Measurements from ENCODE around the gene NRIP1. TPM values are rescaled to one million over a fixed set of nuclear protein-coding genes. Genes with fewer than 3 reads are reported as not detected.
A peak's percentile ranks its signal among the peaks of the same experiment; 100 is the strongest.

NRIP1 gene
- total and polyA plus RNA-seq, 12 donors: 8.0 to 75.8 (median 46.0) TPM

DNA sequence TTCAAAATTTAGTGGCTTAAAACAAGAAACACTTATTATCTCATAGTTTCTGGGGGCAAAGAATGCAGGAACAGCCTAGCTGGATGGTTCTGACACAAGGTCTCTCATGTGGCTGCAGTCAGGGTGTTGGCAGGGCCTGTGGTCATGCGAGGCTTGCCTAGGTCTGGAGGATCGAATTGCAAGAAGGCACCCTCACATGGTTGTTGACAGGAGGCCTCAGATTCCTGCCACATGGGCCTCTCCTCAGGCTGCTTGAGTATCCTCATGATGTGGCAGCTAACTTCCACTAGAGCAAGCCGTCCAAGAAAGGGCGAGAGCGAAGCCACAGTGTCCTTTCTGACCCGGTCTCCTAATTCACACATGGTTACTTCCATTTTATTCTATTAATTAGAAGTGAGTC, 6.2 kb upstream of the NRIP1 start:
- no peak overlapping the region for H3K4me3 ChIP-seq
- TF ChIP-seq, protein P1, sequence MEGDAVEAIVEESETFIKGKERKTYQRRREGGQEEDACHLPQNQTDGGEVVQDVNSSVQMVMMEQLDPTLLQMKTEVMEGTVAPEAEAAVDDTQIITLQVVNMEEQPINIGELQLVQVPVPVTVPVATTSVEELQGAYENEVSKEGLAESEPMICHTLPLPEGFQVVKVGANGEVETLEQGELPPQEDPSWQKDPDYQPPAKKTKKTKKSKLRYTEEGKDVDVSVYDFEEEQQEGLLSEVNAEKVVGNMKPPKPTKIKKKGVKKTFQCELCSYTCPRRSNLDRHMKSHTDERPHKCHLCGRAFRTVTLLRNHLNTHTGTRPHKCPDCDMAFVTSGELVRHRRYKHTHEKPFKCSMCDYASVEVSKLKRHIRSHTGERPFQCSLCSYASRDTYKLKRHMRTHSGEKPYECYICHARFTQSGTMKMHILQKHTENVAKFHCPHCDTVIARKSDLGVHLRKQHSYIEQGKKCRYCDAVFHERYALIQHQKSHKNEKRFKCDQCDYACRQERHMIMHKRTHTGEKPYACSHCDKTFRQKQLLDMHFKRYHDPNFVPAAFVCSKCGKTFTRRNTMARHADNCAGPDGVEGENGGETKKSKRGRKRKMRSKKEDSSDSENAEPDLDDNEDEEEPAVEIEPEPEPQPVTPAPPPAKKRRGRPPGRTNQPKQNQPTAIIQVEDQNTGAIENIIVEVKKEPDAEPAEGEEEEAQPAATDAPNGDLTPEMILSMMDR (IDR thresholded peaks at IDR 0.05): no peak
- no peak for TF ChIP-seq POLR2A (IDR thresholded peaks at IDR 0.05)
- H3K9me3 ChIP-seq (replicated peaks in 1 of 3): no peaks in the 10 kb centered on the region
- no peak for DNase-seq
- peaks cover 0 to 6% of the 10 kb centered on the region in 2 donors for H3K4me1 ChIP-seq (replicated peaks in 1 of 2)
- H3K27me3 ChIP-seq: no peaks in the 10 kb centered on the region
- 88 to 96% (median 91%) methylated on average over 6 of the region's 6 CpGs for WGBS, 4 donors
- H3K36me3 ChIP-seq (replicated peaks in 1 of 2): no peaks in the 10 kb centered on the region
- H3K27ac ChIP-seq: no peak overlapping the region
- intact Hi-C loops (cut with DNase I): no loop called here

DNA sequence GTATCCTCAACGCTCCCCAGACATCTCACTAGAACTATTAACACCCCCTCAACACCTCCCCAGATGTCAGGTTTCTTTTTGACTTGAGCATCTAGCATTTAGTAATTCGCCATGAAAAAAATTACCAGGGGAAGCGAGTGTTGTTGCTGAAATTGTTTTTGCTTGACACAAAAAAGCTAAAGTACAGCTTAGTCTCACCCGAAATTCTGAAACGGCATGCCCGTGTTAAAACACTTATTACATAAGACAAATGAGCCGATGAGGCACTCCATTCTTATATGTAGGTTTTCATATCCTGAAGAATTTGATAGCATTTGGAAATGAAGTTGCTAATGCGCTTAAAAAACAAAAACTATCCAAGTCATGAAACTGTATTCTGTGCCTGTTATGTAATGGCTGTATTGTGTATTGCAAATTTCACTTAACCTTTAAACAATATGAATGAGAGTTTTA, 1.3 kb upstream of the NRIP1 start:
- intact Hi-C loops (cut with DNase I): loop anchor here (5.0 to 10.0 kb wide), 3 partner anchors 139 to 416 kb away; no protein-coding TSS in a partner anchor
- peak in 1 of 7 donors; percentile 8 for DNase-seq
- Histone ChIP-seq H3K9me3 (replicated peaks in 1 of 3) (no peaks in the 10 kb centered on the region), H3K4me3 (peak overlapping the region in 3 of 4 donors; percentile 21 to 90 (median 86)), H3K4me1 (replicated peaks in 1 of 2) (peaks cover 17 to 27% of the 10 kb centered on the region in 2 donors), H3K36me3 (replicated peaks in 1 of 2) (no peaks in the 10 kb centered on the region), H3K27ac (peak overlapping the region; percentile 92 to 99 (median 96)), H3K27me3 (no peaks in the 10 kb centered on the region)
- no peak for TF ChIP-seq POLR2A (IDR thresholded peaks at IDR 0.05)
- TF ChIP-seq, protein P1 (IDR thresholded peaks at IDR 0.05): no peak
- WGBS, 4 donors: 0 to 1% (median 0%) methylated on average over 8 of the region's 8 CpGs

DNA sequence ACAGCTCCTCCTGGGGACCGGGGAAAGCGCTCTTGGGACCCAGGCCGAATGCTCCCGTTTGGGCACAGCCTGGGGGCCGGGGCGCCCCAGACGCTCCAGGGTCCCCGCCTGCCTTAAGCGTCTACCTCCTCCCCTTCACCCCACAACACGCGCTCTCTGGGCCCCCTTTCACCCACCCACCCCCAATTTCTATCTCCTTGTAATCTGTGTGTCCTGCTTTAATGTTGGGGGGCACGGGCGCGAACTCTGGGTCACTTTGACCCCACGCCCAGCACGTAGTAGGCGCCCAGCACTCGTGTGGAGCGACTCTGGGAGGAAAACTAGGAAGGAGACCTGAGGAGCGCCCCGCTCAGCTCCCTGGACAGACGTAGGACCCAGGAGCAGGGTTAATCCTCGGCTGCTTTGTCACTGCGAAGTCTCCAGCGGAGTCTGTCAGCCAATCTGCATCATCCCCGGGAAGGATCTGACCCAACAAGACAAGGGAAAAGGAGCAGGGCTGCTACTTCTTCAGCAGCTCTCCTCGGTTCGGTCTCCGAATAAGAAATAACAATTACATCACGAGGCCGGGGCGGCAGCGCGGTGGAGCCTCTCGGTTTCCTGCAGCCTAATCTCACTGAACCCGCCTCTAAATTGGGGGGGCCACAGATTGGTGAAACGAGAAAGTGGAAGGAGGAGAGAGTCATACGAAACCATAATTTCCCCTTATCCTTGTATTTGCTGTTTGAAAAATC, 757 bp upstream of the NRIP1 start:
- Histone ChIP-seq H3K36me3 (replicated peaks in 1 of 2) (no peaks in the 10 kb centered on the region), H3K27ac (peak overlapping the region; percentile 92 to 99 (median 96)), H3K9me3 (replicated peaks in 1 of 3) (no peaks in the 10 kb centered on the region), H3K4me3 (peak overlapping the region; percentile 50 to 92 (median 88)), H3K4me1 (replicated peaks in 1 of 2) (peaks cover 21 to 33% of the 10 kb centered on the region in 2 donors), H3K27me3 (no peaks in the 10 kb centered on the region)
- TF ChIP-seq POLR2A (IDR thresholded peaks at IDR 0.05): peak; percentile 74 to 96
- TF ChIP-seq, protein P1 (IDR thresholded peaks at IDR 0.05): no peak
- intact Hi-C loops (cut with DNase I): loop anchor here (5.0 to 10.0 kb wide), 3 partner anchors 139 to 417 kb away; no protein-coding TSS in a partner anchor
- peak; percentile 84 to 94 (median 91) for DNase-seq
- 0 to 1% (median 0%) methylated on average over 24 to 38 of the region's 38 CpGs for WGBS, 4 donors

DNA sequence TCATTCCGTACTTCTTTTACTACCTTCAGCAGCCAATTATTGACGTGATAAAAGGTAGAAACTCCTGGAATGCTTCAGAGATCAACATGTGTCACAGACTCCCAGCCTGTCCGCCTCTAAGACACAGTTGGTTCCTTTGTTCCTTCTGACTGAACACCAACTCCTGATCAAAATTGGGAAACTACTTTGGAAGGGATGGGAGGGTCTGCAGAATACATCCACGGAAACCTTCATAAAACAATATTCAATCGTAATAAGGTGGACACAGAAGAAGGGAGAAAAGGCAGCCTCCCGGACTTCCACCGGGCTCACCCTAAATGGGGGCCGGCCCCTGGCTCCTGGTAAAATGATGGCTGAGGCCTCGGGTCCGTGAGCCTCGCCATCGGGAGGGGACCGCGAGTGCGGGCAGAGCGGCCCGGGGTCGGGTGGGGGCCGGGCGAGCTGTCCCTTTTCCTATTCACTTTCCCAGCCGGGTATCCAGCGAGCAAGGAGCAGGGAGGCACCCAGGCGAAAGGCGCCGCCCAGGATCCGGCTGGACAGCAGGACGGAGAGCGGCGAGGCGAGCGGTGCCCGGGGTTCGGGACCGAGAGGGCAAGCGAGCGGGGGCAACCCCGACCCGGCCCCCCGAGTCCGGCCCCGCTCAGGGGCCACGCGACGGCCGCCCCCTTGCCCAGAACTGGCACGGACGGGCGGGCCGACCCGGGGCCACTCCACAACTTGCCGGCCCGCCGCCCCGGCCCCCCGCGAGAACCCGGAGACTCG, 805 bp downstream of the NRIP1 start:
- Histone ChIP-seq H3K4me1 (replicated peaks in 1 of 2) (peaks cover 27 to 48% of the 10 kb centered on the region in 2 donors), H3K9me3 (replicated peaks in 1 of 3) (no peaks in the 10 kb centered on the region), H3K27ac (peak overlapping the region; percentile 70 to 99 (median 96)), H3K36me3 (replicated peaks in 1 of 2) (no peaks in the 10 kb centered on the region), H3K4me3 (peak overlapping the region; percentile 4 to 96 (median 89)), H3K27me3 (no peaks in the 10 kb centered on the region)
- WGBS, 4 donors: 0 to 1% (median 1%) methylated on average over 8 to 58 of the region's 58 CpGs
- peak; percentile 51 to 76 (median 61) for DNase-seq
- peak in 1 of 2 donors; percentile 21 for TF ChIP-seq POLR2A (IDR thresholded peaks at IDR 0.05)
- TF ChIP-seq, protein P1 (IDR thresholded peaks at IDR 0.05): no peak
- intact Hi-C loops (cut with DNase I): loop anchor here (5.0 to 10.0 kb wide), 3 partner anchors 62 to 199 kb away; no protein-coding TSS in a partner anchor
